Fibroblast of upper back skin (primary cell): ENCODE data around the gene BMP8A.
"Not testable (repeated sequence)": the region's sequence is repeated elsewhere in the genome, so short reads cannot be mapped to it uniquely, and the experiment has no call there.

Experiments used
- DNase-seq: peaks from one replicate; pipeline ENCODE4 v3.0.0-alpha.2; 2013

The BMP8A gene, protein sequence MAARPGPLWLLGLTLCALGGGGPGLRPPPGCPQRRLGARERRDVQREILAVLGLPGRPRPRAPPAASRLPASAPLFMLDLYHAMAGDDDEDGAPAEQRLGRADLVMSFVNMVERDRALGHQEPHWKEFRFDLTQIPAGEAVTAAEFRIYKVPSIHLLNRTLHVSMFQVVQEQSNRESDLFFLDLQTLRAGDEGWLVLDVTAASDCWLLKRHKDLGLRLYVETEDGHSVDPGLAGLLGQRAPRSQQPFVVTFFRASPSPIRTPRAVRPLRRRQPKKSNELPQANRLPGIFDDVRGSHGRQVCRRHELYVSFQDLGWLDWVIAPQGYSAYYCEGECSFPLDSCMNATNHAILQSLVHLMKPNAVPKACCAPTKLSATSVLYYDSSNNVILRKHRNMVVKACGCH

GRCh38 chr1:39491146-39491921 lies at the start of gene BMP8A:
BMP8A (plus strand) TSS chr1:39491636; CDS start chr1:39491992, 356 bp downstream.
- no peak for DNase-seq

- no peak for DNase-seq
Observed at GRCh38 chr1:39441797-39442196, 49.6 kb upstream of the BMP8A start.

GRCh38 chr1:39445573-39445972 lies 45.9 kb upstream of the BMP8A start:
- no peak for DNase-seq

GRCh38 chr1:39446986-39447567 lies 44.4 kb upstream of the BMP8A start:
- DNase-seq = no peak

- DNase-seq = not testable (repeated sequence)
Observed at GRCh38 chr1:39450041-39450440, 41.4 kb upstream of the BMP8A start.

- no peak for DNase-seq
Observed at GRCh38 chr1:39450956-39451606, 40.4 kb upstream of the BMP8A start.

- no peak for DNase-seq
Observed at GRCh38 chr1:39452081-39452480, 39.4 kb upstream of the BMP8A start.

DNA sequence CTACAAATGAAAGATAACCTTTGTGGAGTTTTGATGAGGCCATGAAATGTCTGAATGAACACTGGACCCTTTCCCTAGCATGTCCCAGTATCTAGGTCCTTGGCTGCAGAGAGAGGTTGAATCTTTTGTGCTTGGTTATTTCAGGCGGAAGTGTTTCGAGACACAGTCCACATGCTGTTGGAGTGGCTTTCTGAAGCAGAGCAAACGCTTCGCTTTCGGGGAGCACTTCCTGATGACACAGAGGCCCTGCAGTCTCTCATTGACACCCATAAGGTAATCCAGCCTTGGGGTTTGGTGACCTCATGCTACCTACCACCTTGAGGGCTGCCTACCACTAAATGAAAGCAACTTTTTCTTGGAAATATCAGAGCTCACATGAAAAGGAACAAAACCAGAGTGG lies 38.9 kb upstream of the BMP8A start:
- no peak for DNase-seq

- DNase-seq = peak; percentile 23
Observed at GRCh38 chr1:39453603-39454002, 37.8 kb upstream of the BMP8A start.

GRCh38 chr1:39458991-39459390 lies 32.4 kb upstream of the BMP8A start:
- DNase-seq = no peak

DNA sequence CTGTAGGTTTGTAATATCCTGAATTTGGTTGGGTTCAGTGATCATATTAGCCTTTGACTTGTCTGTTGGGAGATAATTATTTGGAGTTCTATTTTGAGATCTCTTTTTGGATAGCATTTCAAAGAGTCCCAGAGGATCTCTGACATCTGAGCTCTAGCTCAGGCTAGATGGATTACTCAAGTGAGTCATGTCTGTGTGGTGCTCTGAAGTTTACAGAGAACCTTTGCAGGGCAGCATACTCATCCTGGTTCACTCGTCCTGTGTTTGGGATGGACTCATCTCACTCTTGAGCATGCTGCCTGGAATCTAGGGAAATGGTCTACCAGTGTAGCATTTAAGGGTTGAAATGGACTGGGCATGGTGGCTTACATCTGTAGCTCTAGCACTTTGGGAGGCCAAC lies 29.4 kb upstream of the BMP8A start:
- DNase-seq = peak; percentile 23

GRCh38 chr1:39466413-39467107 lies 24.9 kb upstream of the BMP8A start:
- DNase-seq = no peak

DNA sequence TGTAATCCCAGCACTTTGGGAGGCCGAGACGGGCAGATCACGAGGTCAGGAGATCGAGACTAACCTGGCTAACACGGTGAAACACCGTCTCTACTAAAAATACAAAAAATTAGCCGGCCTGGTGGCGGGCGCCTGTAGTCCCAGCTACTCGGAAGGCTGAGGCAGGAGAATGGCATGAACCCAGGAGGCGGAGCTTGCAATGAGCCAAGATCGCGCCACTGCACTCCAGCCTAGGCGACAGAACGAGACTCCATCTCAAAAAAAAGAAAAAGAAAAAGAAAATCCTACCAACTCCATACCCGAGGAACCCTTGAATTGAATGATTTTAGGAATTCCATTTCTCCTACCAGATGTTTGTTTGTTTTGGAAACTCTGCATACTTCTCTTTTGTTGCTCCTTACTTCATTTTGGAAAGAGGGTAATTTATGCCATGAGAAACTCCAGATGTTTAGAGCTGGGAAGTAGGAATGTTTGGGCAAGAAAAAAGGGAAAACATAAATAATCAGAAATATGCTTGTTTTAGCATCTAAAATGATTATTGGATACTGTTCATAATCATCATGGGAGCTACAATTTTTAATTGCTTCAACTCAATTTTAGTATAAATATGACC lies 24.2 kb upstream of the BMP8A start:
- not testable (repeated sequence) for DNase-seq

- DNase-seq = no peak
Observed at GRCh38 chr1:39469150-39469549, 22.3 kb upstream of the BMP8A start.

DNA sequence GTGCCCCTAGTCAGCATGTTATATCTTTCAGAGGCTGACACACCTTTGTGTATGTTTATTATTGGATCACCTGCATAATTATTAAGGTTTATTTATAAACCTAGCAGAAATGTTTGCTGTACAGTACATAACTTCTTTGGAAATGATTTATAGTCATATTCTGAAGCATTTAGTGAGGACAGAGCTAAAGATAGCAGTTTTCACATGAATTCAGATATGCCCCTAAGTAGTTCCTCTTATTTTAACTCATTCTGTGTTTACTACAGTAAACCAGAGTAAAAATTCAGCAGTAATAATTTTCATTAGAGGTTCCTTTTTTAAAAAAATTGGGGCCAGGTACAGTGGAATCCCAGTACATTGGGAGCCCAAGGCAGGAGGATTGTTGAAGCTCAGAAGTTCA lies 21.4 kb upstream of the BMP8A start:
- DNase-seq = no peak

- no peak for DNase-seq
Observed at GRCh38 chr1:39472826-39473225, 18.6 kb upstream of the BMP8A start.

DNA sequence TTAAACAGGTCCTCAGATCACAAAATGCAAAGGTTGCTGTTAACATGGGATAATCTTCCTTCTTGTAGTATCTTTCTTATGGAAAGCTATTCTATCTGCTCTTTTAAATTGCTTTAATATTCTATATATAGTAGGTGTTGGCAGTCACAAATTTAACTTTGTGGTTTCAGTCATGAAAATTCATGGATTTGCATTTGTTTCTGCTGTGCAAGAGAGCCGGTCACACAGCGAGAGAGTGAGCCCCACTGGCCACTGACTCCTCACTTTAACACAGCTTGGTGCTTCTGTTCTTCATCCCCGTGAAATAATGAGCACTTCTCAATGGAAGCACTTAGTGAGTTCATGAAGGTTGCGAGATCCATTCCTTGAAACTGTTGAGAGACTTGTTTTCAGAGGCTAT lies 18.1 kb upstream of the BMP8A start:
- DNase-seq = no peak

GRCh38 chr1:39474810-39475209 lies 16.6 kb upstream of the BMP8A start:
- no peak for DNase-seq

GRCh38 chr1:39475551-39475950 lies 15.9 kb upstream of the BMP8A start:
- not testable (repeated sequence) for DNase-seq

GRCh38 chr1:39478126-39478915 lies 13.1 kb upstream of the BMP8A start:
- peak; percentile 61 for DNase-seq

GRCh38 chr1:39481289-39481688 lies 10.1 kb upstream of the BMP8A start:
- DNase-seq = no peak
